ENCODE data around the gene RHBDF2.
"Not testable (repeated sequence)": the region's sequence is repeated elsewhere in the genome, so short reads cannot be mapped to it uniquely, and the experiment has no call there.

Gene RHBDF2

DNA sequence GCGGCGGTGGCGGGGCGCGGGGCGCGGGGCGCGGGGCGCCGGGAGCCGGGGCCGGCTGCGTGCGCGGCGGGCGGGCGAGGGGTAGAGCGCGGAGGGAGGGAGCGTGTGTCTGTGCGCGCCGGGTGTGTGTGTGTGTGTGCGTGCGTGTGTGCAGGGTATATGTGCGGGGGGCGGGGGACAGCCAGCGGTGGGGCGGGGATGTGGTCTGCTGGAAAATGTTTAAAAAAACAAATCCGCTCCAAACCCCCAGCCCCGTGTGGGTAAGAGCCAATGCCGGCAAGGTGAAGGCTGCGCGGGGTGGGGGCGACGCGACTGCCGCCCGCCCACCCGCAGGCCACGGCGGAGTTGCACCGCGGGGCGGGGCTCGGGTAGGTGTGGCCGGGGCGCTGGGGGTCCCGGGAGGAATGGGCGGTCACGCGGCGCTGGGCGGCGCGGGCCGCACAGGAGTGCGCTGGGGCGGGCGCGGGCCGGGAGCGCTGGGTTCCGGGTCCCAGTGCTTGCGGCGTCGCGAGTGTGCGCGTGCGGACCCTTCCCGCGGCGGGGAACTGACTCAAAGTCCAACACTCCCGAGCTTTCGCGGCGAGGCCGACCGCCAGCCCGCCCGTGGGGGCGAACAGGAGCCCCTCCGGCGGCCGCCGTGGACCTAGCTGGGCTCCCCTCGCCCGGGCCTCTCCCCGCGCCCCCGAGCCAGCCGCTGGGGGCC, 36.5 kb upstream of the RHBDF2 start, which contains the start of gene CYGB:
Gene CYGB (minus strand): TSS at position 132 of the 703 bp plus-strand sequence. CDS start 167 bp downstream, outside the sequence.
- no peaks in the 10 kb centered on the region for H3K36me3 ChIP-seq (ENCODE audit: control insufficient read depth in 2 of 2, insufficient read depth in 2 of 2, low read length in 2 of 2)
- H3K4me1 ChIP-seq (ENCODE audit: control insufficient read depth, insufficient read depth, low read length) = peaks cover 36% of the 10 kb centered on the region
- peak within 1 kb of the TSS; percentile 29 to 33 for H3K9ac ChIP-seq (ENCODE audit: low read length in 2 of 2)
- peak within 1 kb of the TSS; percentile 40 to 68 for H3K4me3 ChIP-seq (ENCODE audit: low read length in 2 of 2)
- H3K27me3 ChIP-seq (ENCODE audit: control insufficient read depth in 1 of 2, insufficient read depth in 2 of 2, low read length in 2 of 2) = peaks cover 20 to 35% of the 10 kb centered on the region in 2 donors
- H3K27ac ChIP-seq (ENCODE audit: low read length) = peak within 1 kb of the TSS; percentile 2
- no peaks in the 10 kb centered on the region for H3K9me3 ChIP-seq (ENCODE audit: control insufficient read depth in 2 of 2, low read length in 2 of 2)

GRCh38 chr17:76537288-76537577, 36.0 kb upstream of the RHBDF2 start:
- Histone ChIP-seq H3K9me3 (ENCODE audit: control insufficient read depth in 2 of 2, low read length in 2 of 2) (no peaks in the 10 kb centered on the region), H3K27ac (ENCODE audit: low read length) (no peak overlapping the region), H3K4me1 (ENCODE audit: control insufficient read depth, insufficient read depth, low read length) (peaks cover 36% of the 10 kb centered on the region), H3K4me3 (ENCODE audit: low read length in 2 of 2) (peak overlapping the region; percentile 40 to 68), H3K9ac (ENCODE audit: low read length in 2 of 2) (peak overlapping the region in 1 of 2 donors; percentile 33), H3K36me3 (ENCODE audit: control insufficient read depth in 2 of 2, insufficient read depth in 2 of 2, low read length in 2 of 2) (no peaks in the 10 kb centered on the region), H3K27me3 (ENCODE audit: control insufficient read depth in 1 of 2, insufficient read depth in 2 of 2, low read length in 2 of 2) (peaks cover 17 to 32% of the 10 kb centered on the region in 2 donors)

GRCh38 chr17:76536511-76537287, 35.5 kb upstream of the RHBDF2 start:
- peak overlapping the region; percentile 40 to 68 for H3K4me3 ChIP-seq (ENCODE audit: low read length in 2 of 2)
- peaks cover 39% of the 10 kb centered on the region for H3K4me1 ChIP-seq (ENCODE audit: control insufficient read depth, insufficient read depth, low read length)

GRCh38 chr17:76535788-76536510, 34.7 kb upstream of the RHBDF2 start:
- Histone ChIP-seq H3K9ac (ENCODE audit: low read length in 2 of 2) (peak overlapping the region in 1 of 2 donors; percentile 33), H3K36me3 (ENCODE audit: control insufficient read depth in 2 of 2, insufficient read depth in 2 of 2, low read length in 2 of 2) (no peaks in the 10 kb centered on the region), H3K27me3 (ENCODE audit: control insufficient read depth in 1 of 2, insufficient read depth in 2 of 2, low read length in 2 of 2) (peaks cover 19 to 32% of the 10 kb centered on the region in 2 donors), H3K4me1 (ENCODE audit: control insufficient read depth, insufficient read depth, low read length) (peaks cover 42% of the 10 kb centered on the region), H3K9me3 (ENCODE audit: control insufficient read depth in 2 of 2, low read length in 2 of 2) (no peaks in the 10 kb centered on the region), H3K27ac (ENCODE audit: low read length) (peak overlapping the region; percentile 6), H3K4me3 (ENCODE audit: low read length in 2 of 2) (peak overlapping the region; percentile 19 to 68)

More at GRCh38 chr17:76536511-76537287, 35.5 kb upstream of the RHBDF2 start:
- no peaks in the 10 kb centered on the region for H3K9me3 ChIP-seq (ENCODE audit: control insufficient read depth in 2 of 2, low read length in 2 of 2)
- peak overlapping the region; percentile 29 to 33 for H3K9ac ChIP-seq (ENCODE audit: low read length in 2 of 2)
- H3K27ac ChIP-seq (ENCODE audit: low read length) = peak overlapping the region; percentile 2
- no peaks in the 10 kb centered on the region for H3K36me3 ChIP-seq (ENCODE audit: control insufficient read depth in 2 of 2, insufficient read depth in 2 of 2, low read length in 2 of 2)
- peaks cover 19 to 32% of the 10 kb centered on the region in 2 donors for H3K27me3 ChIP-seq (ENCODE audit: control insufficient read depth in 1 of 2, insufficient read depth in 2 of 2, low read length in 2 of 2)

GRCh38 chr17:76534831-76535732, 33.9 kb upstream of the RHBDF2 start:
- Histone ChIP-seq H3K9ac (ENCODE audit: low read length in 2 of 2) (no peak overlapping the region), H3K4me1 (ENCODE audit: control insufficient read depth, insufficient read depth, low read length) (peaks cover 42% of the 10 kb centered on the region), H3K36me3 (ENCODE audit: control insufficient read depth in 2 of 2, insufficient read depth in 2 of 2, low read length in 2 of 2) (no peaks in the 10 kb centered on the region), H3K27me3 (ENCODE audit: control insufficient read depth in 1 of 2, insufficient read depth in 2 of 2, low read length in 2 of 2) (peaks cover 19 to 32% of the 10 kb centered on the region in 2 donors), H3K4me3 (ENCODE audit: low read length in 2 of 2) (peak overlapping the region in 1 of 2 donors; percentile 68), H3K9me3 (ENCODE audit: control insufficient read depth in 2 of 2, low read length in 2 of 2) (no peaks in the 10 kb centered on the region), H3K27ac (ENCODE audit: low read length) (peak overlapping the region; percentile 6)

- peaks cover 46% of the 10 kb centered on the region for H3K4me1 ChIP-seq (ENCODE audit: control insufficient read depth, insufficient read depth, low read length)
Measured at GRCh38 chr17:76533640-76534359, 32.6 kb upstream of the RHBDF2 start.

DNA sequence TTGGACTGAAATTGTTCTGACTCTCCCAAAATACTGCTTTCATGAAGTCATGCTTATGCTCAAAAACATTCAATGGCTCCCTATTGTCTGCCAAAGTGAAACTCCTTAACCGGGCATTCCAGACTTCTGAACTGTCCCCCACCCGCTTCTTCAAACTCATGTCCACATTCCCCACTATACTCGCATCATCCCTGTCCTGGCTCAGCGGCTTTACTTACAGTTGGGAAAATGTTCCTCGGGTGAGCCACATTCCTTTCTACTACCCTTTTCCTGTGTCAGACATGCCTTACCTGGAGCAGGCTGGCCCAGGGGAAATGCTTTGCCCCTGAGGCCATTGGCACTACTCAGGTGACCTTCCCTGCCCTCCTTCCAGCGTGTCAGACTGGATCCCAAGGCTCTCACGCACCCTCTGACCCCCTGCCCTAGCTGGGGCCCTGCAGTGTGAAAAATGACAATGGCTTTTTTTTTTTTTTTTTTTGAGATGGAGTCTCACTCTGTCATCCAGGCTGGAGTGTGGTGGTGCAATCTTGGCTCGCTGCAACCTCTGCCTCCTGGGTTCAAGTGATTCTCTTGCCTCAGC, 30.9 kb upstream of the RHBDF2 start:
- Histone ChIP-seq H3K27me3 (ENCODE audit: control insufficient read depth in 1 of 2, insufficient read depth in 2 of 2, low read length in 2 of 2) (peaks cover 15 to 23% of the 10 kb centered on the region in 2 donors), H3K27ac (ENCODE audit: low read length) (no peak overlapping the region), H3K4me3 (ENCODE audit: low read length in 2 of 2) (no peak overlapping the region), H3K9me3 (ENCODE audit: control insufficient read depth in 2 of 2, low read length in 2 of 2) (no peaks in the 10 kb centered on the region), H3K4me1 (ENCODE audit: control insufficient read depth, insufficient read depth, low read length) (peaks cover 58% of the 10 kb centered on the region), H3K9ac (ENCODE audit: low read length in 2 of 2) (no peak overlapping the region), H3K36me3 (ENCODE audit: control insufficient read depth in 2 of 2, insufficient read depth in 2 of 2, low read length in 2 of 2) (no peaks in the 10 kb centered on the region)

More at GRCh38 chr17:76533640-76534359, 32.6 kb upstream of the RHBDF2 start:
- H3K4me3 ChIP-seq (ENCODE audit: low read length in 2 of 2); H3K9me3 ChIP-seq (ENCODE audit: control insufficient read depth in 2 of 2, low read length in 2 of 2); H3K9ac ChIP-seq (ENCODE audit: low read length in 2 of 2); H3K36me3 ChIP-seq (ENCODE audit: control insufficient read depth in 2 of 2, insufficient read depth in 2 of 2, low read length in 2 of 2); H3K27ac ChIP-seq (ENCODE audit: low read length): not testable (repeated sequence)
- H3K27me3 ChIP-seq (ENCODE audit: control insufficient read depth in 1 of 2, insufficient read depth in 2 of 2, low read length in 2 of 2) = peaks cover 19 to 32% of the 10 kb centered on the region in 2 donors

GRCh38 chr17:76531486-76532038, 30.3 kb upstream of the RHBDF2 start:
- Histone ChIP-seq H3K27me3 (ENCODE audit: control insufficient read depth in 1 of 2, insufficient read depth in 2 of 2, low read length in 2 of 2) (peaks cover 10 to 18% of the 10 kb centered on the region in 2 donors), H3K4me3 (ENCODE audit: low read length in 2 of 2) (no peak overlapping the region), H3K36me3 (ENCODE audit: control insufficient read depth in 2 of 2, insufficient read depth in 2 of 2, low read length in 2 of 2) (no peaks in the 10 kb centered on the region), H3K4me1 (ENCODE audit: control insufficient read depth, insufficient read depth, low read length) (peaks cover 52% of the 10 kb centered on the region), H3K9me3 (ENCODE audit: control insufficient read depth in 2 of 2, low read length in 2 of 2) (no peaks in the 10 kb centered on the region), H3K27ac (ENCODE audit: low read length) (no peak overlapping the region), H3K9ac (ENCODE audit: low read length in 2 of 2) (no peak overlapping the region)

- peaks cover 52% of the 10 kb centered on the region for H3K4me1 ChIP-seq (ENCODE audit: control insufficient read depth, insufficient read depth, low read length)
- no peak overlapping the region for H3K9ac ChIP-seq (ENCODE audit: low read length in 2 of 2)
- no peak overlapping the region for H3K4me3 ChIP-seq (ENCODE audit: low read length in 2 of 2)
Measured at GRCh38 chr17:76530811-76531485, 29.7 kb upstream of the RHBDF2 start.

More at GRCh38 chr17:76530811-76531485, 29.7 kb upstream of the RHBDF2 start:
- H3K27me3 ChIP-seq (ENCODE audit: control insufficient read depth in 1 of 2, insufficient read depth in 2 of 2, low read length in 2 of 2) = peaks cover 4 to 12% of the 10 kb centered on the region in 2 donors
- no peaks in the 10 kb centered on the region for H3K36me3 ChIP-seq (ENCODE audit: control insufficient read depth in 2 of 2, insufficient read depth in 2 of 2, low read length in 2 of 2)
- peak overlapping the region; percentile 76 for H3K27ac ChIP-seq (ENCODE audit: low read length)
- H3K9me3 ChIP-seq (ENCODE audit: control insufficient read depth in 2 of 2, low read length in 2 of 2) = no peaks in the 10 kb centered on the region
